GM08714 (cell line): Measurements from ENCODE around the gene MSTN.

ENCODE experiments used
- H3K4me3 ChIP-seq: fragments of 200-500 bp; sonication (Bioruptor generic); 2 replicates; pipeline ENCODE4 v1.5.1; 2014; ENCODE audit warnings: mild to moderate bottlenecking, low read length, inconsistent platforms
- ZNF274 ChIP-seq: IDR thresholded peaks from 2 replicates; pipeline ENCODE4 v1.6.1; 2012; ENCODE audit warnings: mild to moderate bottlenecking, low read depth, low read length

Gene MSTN

GRCh38 chr2:190062601-190063000, at the start of gene MSTN:
TSS of gene MSTN (minus strand) at chr2:190062729. CDS start at chr2:190062596, 133 bp downstream.
- H3K4me3 ChIP-seq = no peak within 1 kb of the TSS
- no peak for TF ChIP-seq ZNF274

GRCh38 chr2:190111166-190111565, 48.6 kb upstream of the MSTN start:
- no peak overlapping the region for H3K4me3 ChIP-seq
- no peak for TF ChIP-seq ZNF274

- TF ChIP-seq ZNF274 = no peak
- H3K4me3 ChIP-seq = no peak overlapping the region
Measured at GRCh38 chr2:190110699-190111098, 48.2 kb upstream of the MSTN start.

GRCh38 chr2:190110131-190110530, 47.6 kb upstream of the MSTN start:
- TF ChIP-seq ZNF274 = no peak
- no peak overlapping the region for H3K4me3 ChIP-seq

- no peak overlapping the region for H3K4me3 ChIP-seq
- no peak for TF ChIP-seq ZNF274
Measured at GRCh38 chr2:190107409-190107808, 44.9 kb upstream of the MSTN start.

GRCh38 chr2:190106783-190107182, 44.3 kb upstream of the MSTN start:
- no peak overlapping the region for H3K4me3 ChIP-seq
- no peak for TF ChIP-seq ZNF274

- no peak overlapping the region for H3K4me3 ChIP-seq
- TF ChIP-seq ZNF274 = no peak
Measured at GRCh38 chr2:190105554-190105953, 43.0 kb upstream of the MSTN start.

- no peak for TF ChIP-seq ZNF274
- no peak overlapping the region for H3K4me3 ChIP-seq
Measured at GRCh38 chr2:190103144-190103543, 40.6 kb upstream of the MSTN start.

GRCh38 chr2:190099890-190100697, 37.6 kb upstream of the MSTN start:
- no peak overlapping the region for H3K4me3 ChIP-seq
- no peak for TF ChIP-seq ZNF274

- no peak for TF ChIP-seq ZNF274
- H3K4me3 ChIP-seq = no peak overlapping the region
Measured at GRCh38 chr2:190098851-190099250, 36.3 kb upstream of the MSTN start.

GRCh38 chr2:190097115-190097514, 34.6 kb upstream of the MSTN start:
- TF ChIP-seq ZNF274 = no peak
- no peak overlapping the region for H3K4me3 ChIP-seq

- TF ChIP-seq ZNF274 = no peak
- no peak overlapping the region for H3K4me3 ChIP-seq
Measured at GRCh38 chr2:190094316-190094871, 31.9 kb upstream of the MSTN start.

GRCh38 chr2:190093793-190094192, 31.3 kb upstream of the MSTN start:
- no peak overlapping the region for H3K4me3 ChIP-seq
- no peak for TF ChIP-seq ZNF274

- no peak overlapping the region for H3K4me3 ChIP-seq
- TF ChIP-seq ZNF274 = no peak
Measured at GRCh38 chr2:190090148-190090547, 27.6 kb upstream of the MSTN start.

GRCh38 chr2:190088917-190089316, 26.4 kb upstream of the MSTN start:
- TF ChIP-seq ZNF274 = no peak
- H3K4me3 ChIP-seq = no peak overlapping the region
